HG02973 (cell line): ENCODE results near the gene DENND4C.
"Not testable (repeated sequence)": the region's sequence is repeated elsewhere in the genome, so short reads cannot be mapped to it uniquely, and the experiment has no call there.

Experiments used
- ATAC-seq: cut with Tn5 transposase; IDR thresholded peaks from one replicate; pipeline ENCODE4 v1.9.1; 2021; ENCODE audit warnings: moderate library complexity; ENCODE audit not compliant: unreplicated experiment

Gene DENND4C

GRCh38 chr9:19265602-19266001 lies 35.1 kb downstream of the DENND4C start:
- not testable (repeated sequence) for ATAC-seq

GRCh38 chr9:19266778-19267384 lies 36.4 kb downstream of the DENND4C start:
- ATAC-seq = peak; percentile 64

- ATAC-seq = no peak
These were observed 39.1 kb downstream of the DENND4C start for GRCh38 chr9:19269582-19269981.

- no peak for ATAC-seq
These were observed 40.0 kb downstream of the DENND4C start for GRCh38 chr9:19270421-19270949.

GRCh38 chr9:19271081-19271480 lies 40.6 kb downstream of the DENND4C start:
- ATAC-seq = no peak

- no peak for ATAC-seq
These were observed 51.3 kb downstream of the DENND4C start for GRCh38 chr9:19281801-19282200.

- no peak for ATAC-seq
These were observed 52.7 kb downstream of the DENND4C start for GRCh38 chr9:19283072-19283710.

- no peak for ATAC-seq
These were observed 54.2 kb downstream of the DENND4C start for GRCh38 chr9:19284729-19285128.

- no peak for ATAC-seq
These were observed 56.2 kb downstream of the DENND4C start for GRCh38 chr9:19286634-19287188.

GRCh38 chr9:19288081-19288480 lies 57.6 kb downstream of the DENND4C start:
- ATAC-seq = no peak

GRCh38 chr9:19290103-19290502 lies 59.6 kb downstream of the DENND4C start:
- ATAC-seq = no peak

GRCh38 chr9:19294219-19294618 lies 63.7 kb downstream of the DENND4C start:
- ATAC-seq = no peak

GRCh38 chr9:19298436-19299000 lies 68.0 kb downstream of the DENND4C start:
- ATAC-seq = no peak

GRCh38 chr9:19303216-19303615 lies 72.7 kb downstream of the DENND4C start:
- no peak for ATAC-seq

- no peak for ATAC-seq
These were observed 76.1 kb downstream of the DENND4C start for GRCh38 chr9:19306568-19306967.

GRCh38 chr9:19310246-19310645 lies 79.8 kb downstream of the DENND4C start:
- no peak for ATAC-seq

GRCh38 chr9:19313573-19313972 lies 83.1 kb downstream of the DENND4C start:
- ATAC-seq = no peak

- ATAC-seq = no peak
These were observed 90.0 kb downstream of the DENND4C start for GRCh38 chr9:19320495-19320894.

GRCh38 chr9:19331877-19332276 lies 101.4 kb downstream of the DENND4C start:
- no peak for ATAC-seq

GRCh38 chr9:19336166-19336565 lies 105.7 kb downstream of the DENND4C start:
- no peak for ATAC-seq

- no peak for ATAC-seq
These were observed 112.5 kb downstream of the DENND4C start for GRCh38 chr9:19342947-19343346.

- ATAC-seq = no peak
These were observed 128.2 kb downstream of the DENND4C start for GRCh38 chr9:19358701-19359100.
